Skeletal muscle cell (primary cell): ENCODE results near the gene LTO1.

Experiments
- DNase-seq: peaks from one replicate; pipeline ENCODE4 v3.0.0-alpha.2; 2010; ENCODE audit warnings: low read depth
- H3K4me3 ChIP-seq: 2 replicates; pipeline ENCODE4 v1.5.1; 2011; ENCODE audit warnings: low read depth, mild to moderate bottlenecking, control low read depth, low read length, moderate library complexity

LTO1 gene

GRCh38 chr11:69683764-69684333 lies 8.7 kb upstream of the LTO1 start:
- H3K4me3 ChIP-seq: no peak overlapping the region
- DNase-seq: no peak

GRCh38 chr11:69682681-69683326 lies 7.7 kb upstream of the LTO1 start:
- DNase-seq: no peak
- H3K4me3 ChIP-seq: no peak overlapping the region

GRCh38 chr11:69682221-69682620 lies 7.1 kb upstream of the LTO1 start:
- no peak for DNase-seq
- no peak overlapping the region for H3K4me3 ChIP-seq

- no peak for DNase-seq
- H3K4me3 ChIP-seq: no peak overlapping the region
Observed at GRCh38 chr11:69680688-69681087, 5.5 kb upstream of the LTO1 start.

GRCh38 chr11:69677749-69678148 lies 2.6 kb upstream of the LTO1 start:
- no peak for DNase-seq

GRCh38 chr11:69674267-69674885 lies 777 bp downstream of the LTO1 start:
- peak overlapping the region; percentile 99 for H3K4me3 ChIP-seq
- DNase-seq: peak; percentile 49

More at GRCh38 chr11:69677749-69678148, 2.6 kb upstream of the LTO1 start:
- H3K4me3 ChIP-seq: no peak overlapping the region

GRCh38 chr11:69671734-69672465 lies 3.3 kb downstream of the LTO1 start:
- DNase-seq: no peak

GRCh38 chr11:69670158-69670845 lies 4.9 kb downstream of the LTO1 start:
- DNase-seq: peak; percentile 62
- no peak overlapping the region for H3K4me3 ChIP-seq

More at GRCh38 chr11:69671734-69672465, 3.3 kb downstream of the LTO1 start:
- H3K4me3 ChIP-seq: no peak overlapping the region

- DNase-seq: no peak
- H3K4me3 ChIP-seq: no peak overlapping the region
Observed at GRCh38 chr11:69669486-69669885, 5.7 kb downstream of the LTO1 start.

GRCh38 chr11:69667619-69668604 lies 7.2 kb downstream of the LTO1 start:
- DNase-seq: no peak
- H3K4me3 ChIP-seq: no peak overlapping the region

- no peak for DNase-seq
- H3K4me3 ChIP-seq: no peak overlapping the region
Observed at GRCh38 chr11:69666752-69667536, 8.2 kb downstream of the LTO1 start.

GRCh38 chr11:69666261-69666660 lies 8.9 kb downstream of the LTO1 start:
- H3K4me3 ChIP-seq: no peak overlapping the region
- DNase-seq: no peak

GRCh38 chr11:69665669-69666068 lies 9.5 kb downstream of the LTO1 start:
- no peak for DNase-seq
- H3K4me3 ChIP-seq: no peak overlapping the region

- no peak overlapping the region for H3K4me3 ChIP-seq
Observed at GRCh38 chr11:69664901-69665300, 10.3 kb downstream of the LTO1 start.

GRCh38 chr11:69664103-69664775 lies 10.9 kb downstream of the LTO1 start:
- H3K4me3 ChIP-seq: no peak overlapping the region
- DNase-seq: no peak

More at GRCh38 chr11:69664901-69665300, 10.3 kb downstream of the LTO1 start:
- DNase-seq: no peak

- no peak overlapping the region for H3K4me3 ChIP-seq
- no peak for DNase-seq
Observed at GRCh38 chr11:69663326-69663725, 11.8 kb downstream of the LTO1 start.

- DNase-seq: no peak
- no peak overlapping the region for H3K4me3 ChIP-seq
Observed at GRCh38 chr11:69662806-69663205, 12.3 kb downstream of the LTO1 start.
